ENCODE measurements around the gene ATG16L1. TPM values are rescaled to one million over a fixed set of nuclear protein-coding genes. Genes with fewer than 3 reads are reported as not detected.

Gene ATG16L1
- total RNA-seq, 4 donors from 2014 or later: 16.7 to 44.1 (median 33.6) TPM

DNA sequence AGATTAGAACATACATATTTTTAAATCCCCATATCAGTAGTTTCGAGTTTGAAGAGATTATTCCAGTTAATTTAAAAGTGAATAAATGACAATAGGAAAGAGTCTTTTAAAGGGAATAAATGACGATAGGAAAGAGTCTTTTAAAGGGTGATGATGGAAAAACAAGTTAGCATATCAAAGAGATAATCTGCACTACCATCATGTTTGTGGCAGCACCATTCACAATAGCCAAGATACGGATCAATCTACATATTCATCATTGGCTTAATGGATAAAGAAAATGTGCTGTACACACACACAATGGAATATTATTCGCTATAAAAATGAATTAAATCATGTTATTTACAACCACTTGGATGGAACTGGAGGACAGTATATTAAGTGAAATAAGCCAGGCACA is 15.0 kb downstream of the ATG16L1 start:
- H3K4me3 ChIP-seq: no peak overlapping the region
- no peak overlapping the region for H3K27ac ChIP-seq
- TF ChIP-seq POLR2A (IDR thresholded peaks at IDR 0.05): no peak
- TF ChIP-seq, protein P1, sequence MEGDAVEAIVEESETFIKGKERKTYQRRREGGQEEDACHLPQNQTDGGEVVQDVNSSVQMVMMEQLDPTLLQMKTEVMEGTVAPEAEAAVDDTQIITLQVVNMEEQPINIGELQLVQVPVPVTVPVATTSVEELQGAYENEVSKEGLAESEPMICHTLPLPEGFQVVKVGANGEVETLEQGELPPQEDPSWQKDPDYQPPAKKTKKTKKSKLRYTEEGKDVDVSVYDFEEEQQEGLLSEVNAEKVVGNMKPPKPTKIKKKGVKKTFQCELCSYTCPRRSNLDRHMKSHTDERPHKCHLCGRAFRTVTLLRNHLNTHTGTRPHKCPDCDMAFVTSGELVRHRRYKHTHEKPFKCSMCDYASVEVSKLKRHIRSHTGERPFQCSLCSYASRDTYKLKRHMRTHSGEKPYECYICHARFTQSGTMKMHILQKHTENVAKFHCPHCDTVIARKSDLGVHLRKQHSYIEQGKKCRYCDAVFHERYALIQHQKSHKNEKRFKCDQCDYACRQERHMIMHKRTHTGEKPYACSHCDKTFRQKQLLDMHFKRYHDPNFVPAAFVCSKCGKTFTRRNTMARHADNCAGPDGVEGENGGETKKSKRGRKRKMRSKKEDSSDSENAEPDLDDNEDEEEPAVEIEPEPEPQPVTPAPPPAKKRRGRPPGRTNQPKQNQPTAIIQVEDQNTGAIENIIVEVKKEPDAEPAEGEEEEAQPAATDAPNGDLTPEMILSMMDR (IDR thresholded peaks at IDR 0.05): no peak
- no peak for TF ChIP-seq EP300 (IDR thresholded peaks at IDR 0.05)
- no peaks in the 10 kb centered on the region for H3K4me1 ChIP-seq
- no peaks in the 10 kb centered on the region for H3K27me3 ChIP-seq
- 93 to 94% methylated on average over 4 of the region's 4 CpGs for WGBS, 2 donors
- no peaks in the 10 kb centered on the region for H3K9me3 ChIP-seq
- DNase-seq (ENCODE audit: low spot score in 2 of 2): no peak
- H3K36me3 ChIP-seq: peaks cover 2 to 99% (median 31%) of the 10 kb centered on the region in 3 donors

DNA sequence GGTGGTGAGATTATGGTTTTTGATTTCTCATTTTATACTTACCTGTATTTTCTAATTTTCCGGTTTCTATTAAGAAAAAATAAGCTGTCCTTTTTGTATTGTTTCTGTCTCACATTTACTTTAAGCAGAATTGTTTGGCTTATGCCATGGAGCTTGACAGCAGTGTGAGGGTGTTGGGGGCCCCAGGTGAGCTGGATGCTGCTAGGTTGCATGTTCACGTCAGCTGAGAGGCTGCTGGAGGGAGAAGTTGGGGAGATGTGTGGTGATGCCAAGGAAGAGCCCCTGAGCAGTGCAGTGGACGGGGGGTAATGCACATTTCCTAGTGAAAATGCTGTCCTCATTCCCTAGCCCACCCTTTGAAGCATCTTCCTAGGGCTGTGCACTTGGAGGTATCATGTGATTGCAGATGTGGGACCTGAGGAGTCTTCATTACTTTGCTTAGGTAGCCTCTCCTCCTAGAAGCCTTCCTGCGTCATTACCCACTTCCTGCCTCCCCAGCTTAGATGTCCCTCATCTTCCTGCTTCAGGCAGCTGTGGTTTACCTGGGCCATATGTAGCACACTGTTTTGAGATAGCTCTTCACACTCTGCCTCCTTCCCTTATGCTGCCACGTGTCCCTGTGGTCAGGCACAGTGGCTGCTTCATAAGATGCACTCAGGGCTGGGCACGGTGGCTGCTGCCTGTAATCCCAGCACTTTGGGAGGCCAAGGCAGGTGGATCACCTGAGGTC is 16.2 kb downstream of the ATG16L1 start:
- no peak for DNase-seq (ENCODE audit: low spot score in 2 of 2)
- no peaks in the 10 kb centered on the region for H3K4me1 ChIP-seq
- WGBS, 2 donors: 87 to 89% methylated on average over 6 of the region's 6 CpGs
- no peaks in the 10 kb centered on the region for H3K9me3 ChIP-seq
- no peaks in the 10 kb centered on the region for H3K27me3 ChIP-seq
- peaks cover 2 to 99% (median 31%) of the 10 kb centered on the region in 3 donors for H3K36me3 ChIP-seq
- H3K4me3 ChIP-seq: no peak overlapping the region
- H3K27ac ChIP-seq: peak overlapping the region in 1 of 4 donors; percentile 72
- TF ChIP-seq, protein P1 (IDR thresholded peaks at IDR 0.05): no peak
- TF ChIP-seq POLR2A (IDR thresholded peaks at IDR 0.05): no peak
- TF ChIP-seq EP300 (IDR thresholded peaks at IDR 0.05): no peak

DNA sequence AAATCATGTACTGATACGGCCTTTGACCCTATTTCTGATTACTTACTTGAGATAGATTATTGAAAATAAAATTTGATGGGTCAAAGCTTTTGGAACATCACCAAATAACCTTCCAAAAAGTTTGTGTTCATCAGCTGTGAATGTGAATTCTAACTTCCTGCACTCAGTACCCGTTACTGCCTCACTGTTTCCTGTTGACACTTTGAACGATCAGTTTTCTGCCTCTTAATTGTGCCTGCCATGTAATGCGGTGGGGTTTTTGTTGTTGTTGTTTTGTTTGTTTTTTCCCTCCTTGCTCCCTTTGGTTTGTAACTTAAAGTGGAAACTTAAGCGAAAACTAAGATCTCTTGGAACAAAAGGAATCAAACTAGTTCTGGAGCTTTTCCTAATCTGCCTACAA is 18.9 kb downstream of the ATG16L1 start:
- no peaks in the 10 kb centered on the region for H3K9me3 ChIP-seq
- H3K4me1 ChIP-seq: no peaks in the 10 kb centered on the region
- no peaks in the 10 kb centered on the region for H3K27me3 ChIP-seq
- peak overlapping the region in 1 of 4 donors; percentile 66 for H3K27ac ChIP-seq
- TF ChIP-seq, protein P1 (IDR thresholded peaks at IDR 0.05): no peak
- TF ChIP-seq POLR2A (IDR thresholded peaks at IDR 0.05) (no peak), EP300 (IDR thresholded peaks at IDR 0.05) (no peak)
- no peak overlapping the region for H3K4me3 ChIP-seq
- H3K36me3 ChIP-seq: peaks cover 2 to 99% (median 28%) of the 10 kb centered on the region in 3 donors
- 80 to 81% methylated on average over 5 of the region's 5 CpGs for WGBS, 2 donors
- no peak for DNase-seq (ENCODE audit: low spot score in 2 of 2)

DNA sequence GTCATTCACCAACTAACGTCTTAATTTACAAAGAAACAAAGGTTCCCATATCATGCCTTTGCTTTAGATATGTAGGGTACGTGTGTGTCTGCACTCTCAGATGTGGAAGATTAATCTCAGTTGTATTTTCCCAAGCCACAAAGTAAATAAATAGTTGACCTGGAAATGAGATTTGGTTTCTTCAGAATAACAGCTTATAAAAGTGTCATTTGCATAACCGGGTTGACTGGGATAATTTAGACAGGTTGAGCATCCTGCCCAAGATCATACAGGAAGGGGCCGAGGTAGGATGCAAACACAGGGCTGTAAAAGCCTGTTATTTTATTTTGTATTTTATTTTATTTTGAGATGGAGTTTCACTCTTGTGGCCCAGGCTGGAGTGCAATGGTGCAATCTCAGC is 19.5 kb downstream of the ATG16L1 start:
- H3K36me3 ChIP-seq: peaks cover 2 to 99% (median 27%) of the 10 kb centered on the region in 3 donors
- no peaks in the 10 kb centered on the region for H3K27me3 ChIP-seq
- H3K4me3 ChIP-seq: no peak overlapping the region
- H3K4me1 ChIP-seq: no peaks in the 10 kb centered on the region
- H3K27ac ChIP-seq: peak overlapping the region in 1 of 4 donors; percentile 66
- 88% methylated on average over 4 of the region's 4 CpGs for WGBS, 2 donors
- TF ChIP-seq EP300 (IDR thresholded peaks at IDR 0.05) (no peak), POLR2A (IDR thresholded peaks at IDR 0.05) (no peak)
- TF ChIP-seq, protein P1 (IDR thresholded peaks at IDR 0.05): no peak
- DNase-seq (ENCODE audit: low spot score in 2 of 2): no peak
- no peaks in the 10 kb centered on the region for H3K9me3 ChIP-seq

DNA sequence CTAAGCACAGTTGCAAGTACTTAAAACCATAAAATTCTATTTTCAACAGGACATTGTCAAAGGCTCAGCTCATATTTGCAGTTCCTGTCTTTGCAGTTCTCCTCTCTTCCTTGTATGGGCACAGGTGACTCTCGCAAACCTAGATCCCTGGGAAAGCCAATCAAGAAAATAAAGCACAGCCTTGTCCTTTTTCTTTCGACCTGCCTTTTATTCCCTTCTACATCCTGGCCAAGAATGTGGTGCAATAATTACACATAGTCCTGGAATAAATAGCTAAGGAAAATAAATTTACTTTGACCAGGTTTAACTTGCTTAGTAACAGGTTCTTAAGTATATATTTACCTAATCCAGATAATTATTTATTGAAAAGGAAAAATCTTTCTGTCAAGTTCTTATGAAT is 20.2 kb downstream of the ATG16L1 start:
- no peak overlapping the region for H3K4me3 ChIP-seq
- no peaks in the 10 kb centered on the region for H3K4me1 ChIP-seq
- no peaks in the 10 kb centered on the region for H3K27me3 ChIP-seq
- no peak for DNase-seq (ENCODE audit: low spot score in 2 of 2)
- peaks cover 2 to 99% (median 29%) of the 10 kb centered on the region in 3 donors for H3K36me3 ChIP-seq
- TF ChIP-seq EP300 (IDR thresholded peaks at IDR 0.05) (no peak), POLR2A (IDR thresholded peaks at IDR 0.05) (no peak)
- TF ChIP-seq, protein P1 (IDR thresholded peaks at IDR 0.05): no peak
- no peaks in the 10 kb centered on the region for H3K9me3 ChIP-seq
- WGBS, 2 donors: 89 to 91% methylated on average over 2 of the region's 2 CpGs
- H3K27ac ChIP-seq: no peak overlapping the region
